HEK293T (cell line): Measurements from ENCODE around the gene ATP8A2.

ENCODE experiments used
- BHLHE40 ChIP-seq: fragments of 450-650 bp; IDR thresholded peaks from 2 replicates; pipeline ENCODE4 v1.6.1; 2016; ENCODE audit warnings: mild to moderate bottlenecking, moderate library complexity, borderline replicate concordance
- NFRKB ChIP-seq: fragments of 450-650 bp; IDR thresholded peaks from 2 replicates; pipeline ENCODE4 v1.6.1; 2016; ENCODE audit warnings: mild to moderate bottlenecking, moderate library complexity
- ZNF384 ChIP-seq: fragments of 450-650 bp; IDR thresholded peaks from 2 replicates; pipeline ENCODE4 v1.6.1; 2016

DNA sequence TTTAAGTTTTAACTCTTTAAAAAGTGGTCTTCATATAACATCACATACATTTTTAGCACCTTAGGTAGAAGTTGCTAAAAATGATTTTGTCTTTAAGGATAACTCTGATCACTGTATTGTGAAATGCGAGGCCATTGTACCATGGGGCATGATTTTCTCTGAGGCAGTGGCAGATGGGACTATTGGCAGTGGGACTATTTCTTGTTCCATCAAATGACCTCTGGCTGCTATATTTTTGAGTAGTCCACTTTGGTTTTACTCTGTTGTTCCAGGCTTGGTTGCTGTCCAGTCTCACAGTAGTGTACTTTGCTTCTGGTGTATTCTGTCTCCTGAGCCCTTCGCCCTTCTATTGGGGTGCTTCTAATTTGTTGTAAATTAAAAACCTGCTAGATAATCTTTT, 156.5 kb downstream of the ATP8A2 start:
- TF ChIP-seq BHLHE40: no peak
- no peak for TF ChIP-seq NFRKB
- no peak for TF ChIP-seq ZNF384
